Pancreas (tissue), 10 donors: Measurements from ENCODE around the gene CGRRF1. TPM values are rescaled to one million over a fixed set of nuclear protein-coding genes. Genes with fewer than 3 reads are reported as not detected.

Experiments
- ATAC-seq, 4 donors: fragments of 200-7000 bp; cut with Tn5 transposase; one replicate each; pipeline versions ENCODE4 v1.8.0 to v1.9.1; 2020; ENCODE audit warnings: mild to moderate bottlenecking in 4 of 4, moderate library complexity in 4 of 4
- DNase-seq, 6 donors: peaks; one replicate each; pipeline ENCODE4 v3.0.0-alpha.2; 2020
- FAIRE-seq: peaks from 2 replicates; lab custom pipeline; 2012; peaks lifted over from hg19 to GRCh38; lab: Jason Lieb, UNC
- H3K27ac ChIP-seq, 4 donors: fragments of 200-600 bp; sonication (generic); 1 replicate in 3 of 4; 2 replicates in 1 of 4; pipeline versions ENCODE4 v1.5.0 to v1.8.0; 2020
- H3K27me3 ChIP-seq, 4 donors: fragments of 200-600 bp; one replicate each; pipeline ENCODE4 v1.8.0; 2021
- H3K36me3 ChIP-seq, 3 donors: fragments of 200-600 bp; sonication (generic) in 1 of 3; one replicate each; pipeline versions ENCODE4 v1.5.0 to v1.8.0; 2020 to 2021
- H3K4me1 ChIP-seq, 3 donors: fragments of 200-600 bp; one replicate each; pipeline ENCODE4 v1.8.0; 2021
- H3K4me3 ChIP-seq, 4 donors: fragments of 200-600 bp; sonication (generic) in 2 of 4; one replicate each; pipeline versions ENCODE4 v1.5.0 to v1.8.0; 2020 to 2021
- H3K9me3 ChIP-seq, 4 donors: fragments of 200-600 bp; one replicate each; pipeline ENCODE4 v1.8.0; 2021
- CTCF ChIP-seq, 4 donors: fragments of 200-600 bp; sonication (generic) in 3 of 4; IDR thresholded peaks; one replicate each; pipeline versions ENCODE4 v1.5.0 to v1.8.0; 2021; ENCODE audit warnings: antibody characterized with exemption in 4 of 4
- WGBS, 2 donors: extraction: QIAGEN DNeasy Blood & Tissue Kit; methylation state at CpG; one replicate each; pipeline ENCODE4 v1.1.7; 2013; 5-methylcytosine and 5-hydroxymethylcytosine counted together
- intact Hi-C, 3 donors: fragments of 100-400 bp; cut with DNase I; formaldehyde crosslinking; loops; one replicate each; pipeline versions ENCODE4 v1.11.1 to v1.14.2; 2022
- polyA plus RNA-seq, 2 donors: library from polyadenylated mRNA; stranded (reverse); fragments of 200-250 nt; gene quantifications; one replicate each; pipeline ENCODE4 v1.2.3, GENCODE V29; 2013
- total RNA-seq, 6 donors: library from RNA; stranded (reverse); fragmentation: NEBNext Ultra II Directional in 4 of 6; extraction: Animal tissue kit (Norgen Biotek cat#: 25700) in 4 of 6; gene quantifications; one replicate each; pipeline versions ENCODE4 v1.2.1 to v1.2.4, GENCODE V29; 2021 to 2023
- donor health status: healthy with polysubstance abuse.
- donor health status: DM: no; HTN: no; CAD: no; lungs with moderate emphysema.
- donor health status: DM: no; HTN: no; CAD: no.
- donor health status: control.
- donor health status: control.
- donor health status: Bipolar disorder and iron deficiency.
- donor health status: DM: yes; HTN: yes; CAD: no.
- donor health status: DM: no; HTN: no; CAD: no.
- donor health status: DM: no; HTN: no; CAD: no.
- donor health status: DM: yes; HTN: yes; CAD: no.

The CGRRF1 gene
- total and polyA plus RNA-seq, 8 donors: 8.3 to 17.6 (median 10.6) TPM

GRCh38 chr14:54567639-54568561, 58.2 kb downstream of the CGRRF1 start:
- ATAC-seq (peak; percentile 1 to 12 (median 9)), FAIRE-seq (no peak), DNase-seq (peak; percentile 39 to 88 (median 60))
- intact Hi-C loops: loop anchor here in 1 of 3 donors (5.0 kb wide), 1 partner anchor 124 kb away; no protein-coding TSS in a partner anchor
- TF ChIP-seq CTCF (IDR thresholded peaks at IDR 0.05): no peak
- no peaks in the 10 kb centered on the region for H3K36me3 ChIP-seq
- H3K27me3 ChIP-seq: no peaks in the 10 kb centered on the region
- peak overlapping the region; percentile 33 to 99 (median 98) for H3K27ac ChIP-seq
- peak overlapping the region; percentile 65 to 73 (median 66) for H3K4me3 ChIP-seq
- peaks cover 0 to 5% (median 4%) of the 10 kb centered on the region in 3 donors for H3K4me1 ChIP-seq
- no peaks in the 10 kb centered on the region for H3K9me3 ChIP-seq
- 0 to 2% methylated on average over 54 to 70 of the region's 70 CpGs for WGBS, 2 donors

GRCh38 chr14:54568821-54569595, 59.3 kb downstream of the CGRRF1 start:
- intact Hi-C loops: loop anchor here in 1 of 3 donors (5.0 kb wide), 1 partner anchor 123 kb away; no protein-coding TSS in a partner anchor
- no peak overlapping the region for H3K4me3 ChIP-seq
- ATAC-seq (no peak), DNase-seq (no peak), FAIRE-seq (no peak)
- no peaks in the 10 kb centered on the region for H3K36me3 ChIP-seq
- no peak overlapping the region for H3K27ac ChIP-seq
- H3K27me3 ChIP-seq: no peaks in the 10 kb centered on the region
- no peaks in the 10 kb centered on the region for H3K9me3 ChIP-seq
- peaks cover 0 to 5% (median 4%) of the 10 kb centered on the region in 3 donors for H3K4me1 ChIP-seq
- TF ChIP-seq CTCF (IDR thresholded peaks at IDR 0.05): no peak
- WGBS, 2 donors: 81 to 84% methylated on average over 13 of the region's 13 CpGs

GRCh38 chr14:54570047-54570446, 60.3 kb downstream of the CGRRF1 start:
- FAIRE-seq (no peak), ATAC-seq (no peak), DNase-seq (no peak)
- 76 to 86% methylated on average over 5 of the region's 5 CpGs for WGBS, 2 donors
- Histone ChIP-seq H3K27me3 (no peaks in the 10 kb centered on the region), H3K4me3 (no peak overlapping the region), H3K9me3 (no peaks in the 10 kb centered on the region), H3K36me3 (no peaks in the 10 kb centered on the region), H3K27ac (no peak overlapping the region), H3K4me1 (peaks cover 0 to 4% (median 0%) of the 10 kb centered on the region in 3 donors)
- no peak for TF ChIP-seq CTCF (IDR thresholded peaks at IDR 0.05)
- intact Hi-C loops: loop anchor here in 2 of 3 donors (5.0 to 10.0 kb wide), 4 partner anchors 112 to 202 kb away; no protein-coding TSS in a partner anchor

DNA sequence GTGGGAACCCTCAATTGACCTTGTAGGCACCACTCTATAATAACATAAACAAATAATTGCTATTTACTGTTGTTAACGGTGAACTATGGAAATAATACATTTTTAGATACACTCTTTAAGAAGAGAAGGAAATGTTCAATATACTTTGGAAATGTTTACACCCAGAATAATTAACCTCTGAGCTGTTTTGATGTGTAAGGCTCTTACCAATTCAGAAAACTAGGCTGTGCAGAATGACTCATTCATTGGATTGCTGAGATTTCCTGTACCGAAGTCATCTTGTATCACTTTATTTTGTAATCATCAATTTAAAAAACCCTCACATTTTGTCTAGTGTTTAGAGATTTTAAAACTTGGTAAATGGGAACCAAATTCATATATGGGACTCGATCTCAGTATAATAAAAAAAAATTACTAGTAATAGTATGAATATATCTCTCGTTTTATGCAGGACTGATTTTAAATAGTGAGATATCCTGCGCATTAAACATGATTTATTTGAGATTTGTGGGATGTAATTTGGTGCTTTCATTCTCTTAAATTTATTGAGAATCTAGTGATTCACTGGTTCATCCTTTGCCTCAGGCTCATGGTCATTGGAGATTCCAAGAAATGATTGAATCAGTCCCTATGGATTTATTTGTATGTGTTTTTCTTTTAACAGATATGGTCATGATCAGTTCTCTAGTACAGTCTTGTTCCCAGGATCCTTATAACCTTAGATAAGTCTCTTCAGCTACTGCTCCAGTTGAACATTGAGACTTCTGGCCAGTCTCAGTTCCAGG, 61.1 kb downstream of the CGRRF1 start:
- no peak for TF ChIP-seq CTCF (IDR thresholded peaks at IDR 0.05)
- Histone ChIP-seq H3K9me3 (no peaks in the 10 kb centered on the region), H3K36me3 (no peaks in the 10 kb centered on the region), H3K27ac (no peak overlapping the region), H3K27me3 (no peaks in the 10 kb centered on the region), H3K4me1 (peaks cover 0 to 4% (median 0%) of the 10 kb centered on the region in 3 donors), H3K4me3 (no peak overlapping the region)
- no peak for DNase-seq
- ATAC-seq: no peak
- WGBS, 2 donors: 83 to 87% methylated on average over 5 of the region's 5 CpGs
- no peak for FAIRE-seq
- intact Hi-C loops: loop anchor here in 2 of 3 donors (5.0 to 10.0 kb wide), 4 partner anchors 111 to 201 kb away; no protein-coding TSS in a partner anchor
